ENCODE results near the gene GLRA2.
"Not testable (repeated sequence)": the region's sequence is repeated elsewhere in the genome, so short reads cannot be mapped to it uniquely, and the experiment has no call there.

Gene GLRA2

GRCh38 chrX:14594521-14594920 lies 65.2 kb downstream of the GLRA2 start:
- no peak for DNase-seq

GRCh38 chrX:14598330-14598729 lies 69.0 kb downstream of the GLRA2 start:
- DNase-seq, result no peak

- no peak for DNase-seq
Observed at GRCh38 chrX:14607446-14607985, 78.2 kb downstream of the GLRA2 start.

GRCh38 chrX:14612450-14612849 lies 83.1 kb downstream of the GLRA2 start:
- not testable (repeated sequence) for DNase-seq

- DNase-seq, result no peak
Observed at GRCh38 chrX:14616301-14616700, 87.0 kb downstream of the GLRA2 start.

GRCh38 chrX:14616836-14617235 lies 87.5 kb downstream of the GLRA2 start:
- no peak for DNase-seq

GRCh38 chrX:14618177-14618965 lies 89.0 kb downstream of the GLRA2 start:
- no peak for DNase-seq

GRCh38 chrX:14630733-14631132 lies 101.4 kb downstream of the GLRA2 start:
- no peak for DNase-seq

- no peak for DNase-seq
Observed at GRCh38 chrX:14641681-14642655, 112.6 kb downstream of the GLRA2 start.

- no peak for DNase-seq
Observed at GRCh38 chrX:14660970-14661369, 131.6 kb downstream of the GLRA2 start.

GRCh38 chrX:14670819-14671218 lies 141.5 kb downstream of the GLRA2 start:
- no peak for DNase-seq

GRCh38 chrX:14672611-14673172 lies 143.4 kb downstream of the GLRA2 start:
- no peak for DNase-seq

- DNase-seq, result no peak
Observed at GRCh38 chrX:14673236-14673635, 143.9 kb downstream of the GLRA2 start.

GRCh38 chrX:14673764-14674163 lies 144.4 kb downstream of the GLRA2 start:
- peak; percentile 7 for DNase-seq

- no peak for DNase-seq
Observed at GRCh38 chrX:14675500-14675899, 146.2 kb downstream of the GLRA2 start.

- DNase-seq, result no peak
Observed at GRCh38 chrX:14676431-14676830, 147.1 kb downstream of the GLRA2 start.

- DNase-seq, result not testable (repeated sequence)
Observed at GRCh38 chrX:14688331-14688730, 159.0 kb downstream of the GLRA2 start.

- DNase-seq, result no peak
Observed at GRCh38 chrX:14690553-14690952, 161.2 kb downstream of the GLRA2 start.

GRCh38 chrX:14694611-14695010 lies 165.3 kb downstream of the GLRA2 start:
- no peak for DNase-seq

GRCh38 chrX:14697451-14697850 lies 168.1 kb downstream of the GLRA2 start:
- no peak for DNase-seq

GRCh38 chrX:14698790-14699189 lies 169.5 kb downstream of the GLRA2 start:
- no peak for DNase-seq

- no peak for DNase-seq
Observed at GRCh38 chrX:14700982-14701381, 171.6 kb downstream of the GLRA2 start.

GRCh38 chrX:14702145-14702544 lies 172.8 kb downstream of the GLRA2 start:
- no peak for DNase-seq

All from NCI-H1417 treated with DMSO at 0.1 percent for 48 hours (cell line).